VCaP (cell line): ENCODE results near the gene CACNA1B.
"Not testable (repeated sequence)": the region's sequence is repeated elsewhere in the genome, so short reads cannot be mapped to it uniquely, and the experiment has no call there.

ENCODE experiments used
- H3K27ac ChIP-seq: fragments of 450-650 bp; 2 replicates; pipeline ENCODE4 v1.5.1; 2017
- TF ChIP-seq, protein P1 (sequence below): fragments of 450-650 bp; conservative IDR thresholded peaks from 2 replicates; pipeline ENCODE4 v1.5.1; 2017; ENCODE audit warnings: mild to moderate bottlenecking, moderate library complexity

The CACNA1B gene

DNA sequence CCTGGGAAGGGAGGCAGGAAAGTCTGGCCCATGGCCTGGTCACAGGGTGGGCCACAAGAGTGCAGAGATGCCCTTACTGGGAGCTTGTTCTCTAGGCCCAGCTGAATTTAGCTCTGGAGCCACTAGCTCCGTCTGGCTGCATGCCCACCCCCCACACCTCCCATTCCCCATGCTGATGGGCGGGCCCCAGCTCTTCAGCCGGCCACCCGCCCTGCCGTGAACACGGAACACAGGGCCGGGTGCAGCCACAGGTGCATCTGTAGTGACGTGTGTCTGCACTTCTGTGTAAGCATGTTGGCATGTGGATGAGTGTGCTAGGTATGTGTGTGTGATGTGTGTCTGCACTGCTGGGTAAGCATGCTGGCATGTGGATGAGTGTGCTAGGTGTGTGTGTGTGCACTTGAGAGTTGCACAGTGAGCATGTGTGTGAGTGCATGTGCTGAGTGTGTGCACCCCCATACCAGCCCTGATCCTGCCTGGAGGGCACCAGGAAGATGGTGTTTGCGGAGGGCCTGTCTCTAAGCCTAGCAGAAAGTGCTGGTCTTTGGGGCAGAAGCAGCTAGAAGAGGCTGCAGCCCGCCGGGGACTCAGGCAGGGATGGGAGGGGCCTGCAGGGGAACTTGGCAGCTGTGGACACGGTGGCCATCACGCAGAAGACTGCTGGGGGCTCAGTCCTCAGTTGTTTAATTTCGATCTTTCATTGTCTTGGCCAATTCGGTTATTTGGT, 136.4 kb downstream of the CACNA1B start:
- no peak overlapping the region for H3K27ac ChIP-seq
- TF ChIP-seq, protein P1, sequence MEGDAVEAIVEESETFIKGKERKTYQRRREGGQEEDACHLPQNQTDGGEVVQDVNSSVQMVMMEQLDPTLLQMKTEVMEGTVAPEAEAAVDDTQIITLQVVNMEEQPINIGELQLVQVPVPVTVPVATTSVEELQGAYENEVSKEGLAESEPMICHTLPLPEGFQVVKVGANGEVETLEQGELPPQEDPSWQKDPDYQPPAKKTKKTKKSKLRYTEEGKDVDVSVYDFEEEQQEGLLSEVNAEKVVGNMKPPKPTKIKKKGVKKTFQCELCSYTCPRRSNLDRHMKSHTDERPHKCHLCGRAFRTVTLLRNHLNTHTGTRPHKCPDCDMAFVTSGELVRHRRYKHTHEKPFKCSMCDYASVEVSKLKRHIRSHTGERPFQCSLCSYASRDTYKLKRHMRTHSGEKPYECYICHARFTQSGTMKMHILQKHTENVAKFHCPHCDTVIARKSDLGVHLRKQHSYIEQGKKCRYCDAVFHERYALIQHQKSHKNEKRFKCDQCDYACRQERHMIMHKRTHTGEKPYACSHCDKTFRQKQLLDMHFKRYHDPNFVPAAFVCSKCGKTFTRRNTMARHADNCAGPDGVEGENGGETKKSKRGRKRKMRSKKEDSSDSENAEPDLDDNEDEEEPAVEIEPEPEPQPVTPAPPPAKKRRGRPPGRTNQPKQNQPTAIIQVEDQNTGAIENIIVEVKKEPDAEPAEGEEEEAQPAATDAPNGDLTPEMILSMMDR, result no peak

DNA sequence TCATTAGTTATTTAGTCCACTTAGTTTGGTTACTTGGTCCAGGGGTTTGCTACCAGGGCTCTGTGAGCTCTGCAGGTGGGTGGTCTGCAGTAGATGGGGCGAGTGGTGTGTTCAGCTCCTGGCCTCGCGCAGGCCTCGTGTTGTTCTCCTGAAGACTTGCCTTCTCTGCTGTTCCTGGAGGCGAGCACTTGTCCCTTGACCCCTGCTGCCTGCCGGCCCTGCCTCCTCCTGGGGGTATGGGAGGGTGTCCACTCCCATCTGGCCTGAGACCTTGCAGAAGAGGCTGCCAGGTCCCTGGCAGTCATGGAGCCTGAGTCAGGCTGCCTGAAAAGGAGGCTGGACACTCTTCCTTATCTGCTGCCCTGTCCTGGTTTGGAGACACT, 137.0 kb downstream of the CACNA1B start:
- TF ChIP-seq, protein P1, result no peak
- no peak overlapping the region for H3K27ac ChIP-seq

DNA sequence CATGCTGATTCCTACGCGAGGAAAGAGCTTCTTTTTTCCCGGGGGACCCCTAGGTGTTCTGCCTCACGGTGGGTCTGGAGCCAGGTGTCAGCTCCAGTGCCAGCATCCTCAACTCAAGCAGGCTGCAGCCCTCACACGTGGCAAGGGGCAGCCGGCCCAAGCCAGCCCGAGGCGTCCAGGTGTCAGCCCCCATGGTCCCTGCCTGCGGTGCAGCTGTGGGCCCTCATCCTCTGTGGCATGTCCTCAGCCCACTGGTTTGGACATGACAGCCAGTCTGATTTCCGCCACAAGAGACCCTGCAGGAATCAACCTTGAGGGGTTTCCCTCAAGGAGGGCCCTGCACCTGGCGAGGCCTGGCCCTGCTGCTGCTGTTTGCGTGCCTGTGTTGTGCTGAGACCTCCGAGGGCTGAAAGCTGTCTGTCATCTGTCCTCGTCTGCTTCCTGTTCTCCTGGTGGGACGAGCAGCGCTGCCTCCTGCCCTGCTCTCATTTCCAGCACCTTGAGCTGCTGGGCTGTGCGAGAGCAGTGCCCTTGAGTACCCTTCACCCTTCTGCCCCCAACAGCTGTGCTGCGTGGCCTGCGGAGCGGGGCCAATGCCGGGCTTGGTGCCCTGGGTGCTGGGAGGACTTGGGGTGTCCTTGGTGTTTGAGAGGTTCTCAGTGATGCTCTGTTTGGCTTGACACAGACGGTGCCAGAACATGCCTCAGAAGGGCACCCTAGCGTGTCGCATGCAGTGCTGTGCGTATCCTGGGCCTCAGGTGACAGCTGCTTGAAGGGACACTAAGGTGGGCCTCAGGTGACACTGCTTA, 137.6 kb downstream of the CACNA1B start:
- TF ChIP-seq, protein P1, result no peak
- no peak overlapping the region for H3K27ac ChIP-seq

DNA sequence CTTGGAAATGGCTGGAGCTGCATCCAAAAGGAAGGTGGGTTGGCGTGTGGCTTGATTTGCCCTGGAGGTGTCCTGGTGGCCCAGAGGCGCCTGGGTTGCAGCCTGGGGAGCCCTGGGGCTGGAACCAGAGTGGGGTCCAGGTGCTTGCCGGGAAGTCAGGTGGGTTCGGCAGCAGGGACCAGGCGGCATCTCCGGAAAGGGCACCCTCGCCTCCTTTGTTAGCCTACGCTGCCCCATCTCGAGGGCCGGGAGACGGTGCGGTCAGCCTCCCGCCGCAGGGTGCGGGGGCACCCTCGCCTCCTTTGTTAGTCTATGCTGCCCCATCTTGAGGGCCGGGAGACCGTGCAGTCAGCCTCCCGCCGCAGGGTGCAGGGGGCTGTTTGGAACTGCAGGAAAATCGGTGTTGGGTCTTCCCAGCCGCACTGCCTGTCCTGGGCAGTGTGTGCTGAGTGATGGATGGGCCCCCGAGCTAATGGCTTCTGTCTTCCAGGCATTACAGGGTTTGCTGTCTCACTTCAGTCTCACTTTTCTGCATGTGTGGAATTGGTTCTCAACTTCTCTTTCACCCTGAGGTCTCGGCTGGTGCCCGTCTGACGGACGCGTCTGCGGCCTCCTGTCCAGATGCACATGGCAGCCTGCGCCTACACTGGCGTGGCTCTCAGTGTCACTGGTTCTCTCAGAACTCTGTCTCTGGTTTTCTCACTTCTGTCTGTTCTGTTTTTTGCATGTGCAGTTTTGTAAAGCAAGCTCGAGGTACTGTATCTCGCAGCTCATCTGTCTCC, 139.0 kb downstream of the CACNA1B start:
- no peak overlapping the region for H3K27ac ChIP-seq
- TF ChIP-seq, protein P1, result no peak

DNA sequence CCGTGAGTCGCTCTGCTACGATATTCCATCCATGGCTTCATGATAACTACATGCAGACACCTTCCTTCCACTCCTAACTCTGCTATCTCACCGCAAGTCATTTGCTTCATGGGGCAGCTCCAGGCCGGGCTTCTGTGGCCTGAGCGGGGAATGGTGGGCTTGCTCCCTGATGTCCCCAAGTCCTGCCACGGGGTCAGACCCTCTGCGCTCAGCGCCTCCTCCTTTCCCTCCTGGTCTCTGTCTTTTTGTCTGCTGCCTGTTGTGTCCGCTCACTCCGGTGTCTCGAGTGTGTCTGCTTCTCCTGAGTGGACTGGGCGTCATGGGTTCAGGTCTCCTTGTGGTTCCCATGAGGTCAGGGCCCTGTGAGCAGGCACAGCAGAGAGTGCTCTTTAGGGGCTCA, 139.6 kb downstream of the CACNA1B start:
- TF ChIP-seq, protein P1, result no peak
- no peak overlapping the region for H3K27ac ChIP-seq

DNA sequence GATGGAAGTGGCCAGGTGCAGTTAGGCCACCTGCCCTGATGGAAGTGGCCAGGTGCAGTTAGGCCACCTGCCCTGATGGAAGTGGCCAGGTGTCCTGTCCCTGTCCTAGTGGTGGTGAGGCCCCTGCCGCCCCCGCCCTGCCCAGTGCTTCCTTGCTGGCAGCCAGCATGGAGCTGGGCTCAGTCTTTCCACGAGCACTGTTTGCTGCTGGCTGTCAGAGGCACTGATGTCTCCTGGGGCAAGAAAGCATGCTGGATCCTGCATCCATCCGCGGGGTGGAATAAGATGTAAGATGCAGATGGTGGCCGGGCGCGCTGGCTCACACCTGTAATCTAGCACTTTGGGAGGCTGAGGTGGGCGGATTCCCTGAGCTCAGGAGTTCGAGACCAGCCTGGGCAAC, 141.9 kb downstream of the CACNA1B start:
- H3K27ac ChIP-seq, result not testable (repeated sequence)

DNA sequence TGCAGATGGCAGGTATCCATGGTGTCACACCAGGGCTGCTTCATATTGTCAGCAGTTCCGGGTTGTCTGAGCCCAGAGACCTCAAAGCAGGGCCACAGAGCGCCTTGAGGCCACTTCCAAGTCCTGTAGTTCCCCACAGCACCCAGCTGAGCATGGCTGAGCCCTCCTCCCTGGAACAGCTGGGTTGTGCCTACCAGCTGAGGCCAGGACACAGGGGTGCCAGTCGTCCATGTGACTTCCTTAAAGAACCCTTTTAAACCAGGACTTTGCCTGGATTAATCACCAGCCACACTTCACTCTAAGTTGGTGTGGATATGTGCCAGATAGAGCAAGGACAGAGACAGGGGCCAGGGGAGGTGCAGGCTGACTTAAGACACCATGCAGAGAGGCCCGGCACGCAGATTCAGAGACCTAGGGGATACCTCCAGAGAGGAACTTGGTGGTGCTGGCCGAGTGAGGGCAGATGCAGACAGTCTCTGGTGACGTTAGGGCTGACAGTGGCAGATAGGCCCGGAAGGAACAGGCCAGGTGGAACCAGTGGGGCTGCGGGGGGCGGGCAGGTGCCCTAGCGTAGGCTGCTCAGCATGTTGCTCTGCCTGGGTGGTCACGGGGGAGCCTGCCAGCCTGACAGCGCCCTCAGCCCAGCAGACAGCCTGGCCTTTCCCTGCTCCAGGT, 142.7 kb downstream of the CACNA1B start:
- TF ChIP-seq, protein P1, result no peak
- no peak overlapping the region for H3K27ac ChIP-seq
